ENCODE data around the gene TYRO3. TPM values are rescaled to one million over a fixed set of nuclear protein-coding genes. Genes with fewer than 3 reads are reported as not detected.
A peak's percentile ranks its signal among the peaks of the same experiment; 100 is the strongest.

Gene TYRO3
- total and polyA plus RNA-seq, 2 of the 13 experiments (the other 11 are each of a cell fraction or from before 2014, with no cell fraction given): 24.0 to 43.6 TPM

- TF ChIP-seq, protein P1, sequence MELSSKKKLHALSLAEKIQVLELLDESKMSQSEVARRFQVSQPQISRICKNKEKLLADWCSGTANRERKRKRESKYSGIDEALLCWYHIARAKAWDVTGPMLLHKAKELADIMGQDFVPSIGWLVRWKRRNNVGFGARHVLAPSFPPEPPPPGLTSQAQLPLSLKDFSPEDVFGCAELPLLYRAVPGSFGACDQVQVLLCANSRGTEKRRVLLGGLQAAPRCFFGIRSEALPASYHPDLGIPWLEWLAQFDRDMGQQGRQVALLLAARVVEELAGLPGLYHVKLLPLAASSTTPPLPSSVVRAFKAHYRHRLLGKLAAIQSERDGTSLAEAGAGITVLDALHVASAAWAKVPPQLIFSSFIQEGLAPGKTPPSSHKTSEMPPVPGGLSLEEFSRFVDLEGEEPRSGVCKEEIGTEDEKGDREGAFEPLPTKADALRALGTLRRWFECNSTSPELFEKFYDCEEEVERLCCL (CRISPR knock-in tag; IDR thresholded peaks at IDR 0.05; ENCODE audit: borderline replicate concordance): no peak
- TF ChIP-seq LCORL (IDR thresholded peaks at IDR 0.05): no peak
- TF ChIP-seq LCORL (CRISPR knock-in tag; IDR thresholded peaks at IDR 0.05): peak; percentile 93
- no peak for TF ChIP-seq YY1 (IDR thresholded peaks at IDR 0.05; ENCODE audit: insufficient read depth, insufficient replicate concordance, low read depth, low read length)
- TF ChIP-seq RFX3 (CRISPR knock-in tag; IDR thresholded peaks at IDR 0.05): no peak
- peak; percentile 80 for TF ChIP-seq ERF (CRISPR knock-in tag; IDR thresholded peaks at IDR 0.05)
- TF ChIP-seq, protein P2, sequence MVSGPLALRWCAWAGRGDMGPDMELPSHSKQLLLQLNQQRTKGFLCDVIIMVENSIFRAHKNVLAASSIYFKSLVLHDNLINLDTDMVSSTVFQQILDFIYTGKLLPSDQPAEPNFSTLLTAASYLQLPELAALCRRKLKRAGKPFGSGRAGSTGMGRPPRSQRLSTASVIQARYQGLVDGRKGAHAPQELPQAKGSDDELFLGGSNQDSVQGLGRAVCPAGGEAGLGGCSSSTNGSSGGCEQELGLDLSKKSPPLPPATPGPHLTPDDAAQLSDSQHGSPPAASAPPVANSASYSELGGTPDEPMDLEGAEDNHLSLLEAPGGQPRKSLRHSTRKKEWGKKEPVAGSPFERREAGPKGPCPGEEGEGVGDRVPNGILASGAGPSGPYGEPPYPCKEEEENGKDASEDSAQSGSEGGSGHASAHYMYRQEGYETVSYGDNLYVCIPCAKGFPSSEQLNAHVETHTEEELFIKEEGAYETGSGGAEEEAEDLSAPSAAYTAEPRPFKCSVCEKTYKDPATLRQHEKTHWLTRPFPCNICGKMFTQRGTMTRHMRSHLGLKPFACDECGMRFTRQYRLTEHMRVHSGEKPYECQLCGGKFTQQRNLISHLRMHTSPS (CRISPR knock-in tag; IDR thresholded peaks at IDR 0.05; ENCODE audit: low read depth): peak; percentile 63
- peak; percentile 95 for TF ChIP-seq ASH2L (IDR thresholded peaks at IDR 0.05; ENCODE audit: insufficient read length, low read depth, low read length)
- TF ChIP-seq XBP1 (CRISPR knock-in tag; IDR thresholded peaks at IDR 0.05): no peak
- no peak for TF ChIP-seq ZNF704 (CRISPR knock-in tag; IDR thresholded peaks at IDR 0.05; ENCODE audit: borderline replicate concordance)
- no peak for TF ChIP-seq PCBP1 (IDR thresholded peaks at IDR 0.05; ENCODE audit: borderline replicate concordance, low read depth, low read length)
- TF ChIP-seq, protein P3, sequence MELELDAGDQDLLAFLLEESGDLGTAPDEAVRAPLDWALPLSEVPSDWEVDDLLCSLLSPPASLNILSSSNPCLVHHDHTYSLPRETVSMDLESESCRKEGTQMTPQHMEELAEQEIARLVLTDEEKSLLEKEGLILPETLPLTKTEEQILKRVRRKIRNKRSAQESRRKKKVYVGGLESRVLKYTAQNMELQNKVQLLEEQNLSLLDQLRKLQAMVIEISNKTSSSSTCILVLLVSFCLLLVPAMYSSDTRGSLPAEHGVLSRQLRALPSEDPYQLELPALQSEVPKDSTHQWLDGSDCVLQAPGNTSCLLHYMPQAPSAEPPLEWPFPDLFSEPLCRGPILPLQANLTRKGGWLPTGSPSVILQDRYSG (CRISPR knock-in tag; IDR thresholded peaks at IDR 0.05): no peak
- no peak for TF ChIP-seq TAF15 (IDR thresholded peaks at IDR 0.05; ENCODE audit: low read depth, low read length, poor library complexity, severe bottlenecking)
- TF ChIP-seq TOPORS (CRISPR knock-in tag; IDR thresholded peaks at IDR 0.05): no peak
- no peak for TF ChIP-seq ZNF260 (CRISPR knock-in tag; IDR thresholded peaks at IDR 0.05; ENCODE audit: borderline replicate concordance, low read depth)
- no peak for TF ChIP-seq ZNF30 (CRISPR knock-in tag; IDR thresholded peaks at IDR 0.05)
- peak; percentile 41; the same call in 1 of the 2 replicates for TF ChIP-seq HOXD1 (CRISPR knock-in tag; IDR thresholded peaks at IDR 0.05)
- no peak for TF ChIP-seq ZNF589 (CRISPR knock-in tag; conservative IDR thresholded peaks at IDR 0.05)
- no peak for TF ChIP-seq ZNF138 (CRISPR knock-in tag; IDR thresholded peaks at IDR 0.05; ENCODE audit: low read depth)
- TF ChIP-seq ZNF441 (CRISPR knock-in tag; IDR thresholded peaks at IDR 0.05; ENCODE audit: borderline replicate concordance): no peak
- peak; percentile 65; the same call in 1 of the 2 replicates for TF ChIP-seq ZNF501 (CRISPR knock-in tag; IDR thresholded peaks at IDR 0.05)
- TF ChIP-seq CEBPZ (IDR thresholded peaks at IDR 0.05; ENCODE audit: low read length): no peak
Observed at GRCh38 chr15:41568350-41569017, 9.5 kb downstream of the TYRO3 start (continued).

Measured in HepG2 (cell line).